Measurements from ENCODE around the gene TMEM207.

The TMEM207 gene

DNA sequence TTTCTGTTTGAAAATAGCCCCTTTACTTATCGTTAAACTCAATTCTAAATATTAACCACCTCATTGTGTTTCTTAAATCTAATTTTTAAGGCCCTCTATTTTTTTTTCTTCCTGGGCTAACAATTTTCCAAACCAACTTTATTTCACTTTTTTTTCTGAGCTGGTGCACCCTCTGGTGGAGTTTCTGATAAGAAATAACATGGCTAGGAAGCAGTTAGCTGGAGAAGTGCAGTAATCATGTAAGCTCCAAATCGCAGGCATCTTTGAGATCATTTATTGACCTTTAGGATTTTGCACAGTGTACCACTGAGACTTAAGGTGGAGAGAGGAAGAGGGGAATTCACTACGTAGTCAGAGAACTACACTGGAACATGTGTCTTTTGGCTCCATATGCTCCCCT, 6.4 kb downstream of the TMEM207 start:
- DNase-seq, result no peak

DNA sequence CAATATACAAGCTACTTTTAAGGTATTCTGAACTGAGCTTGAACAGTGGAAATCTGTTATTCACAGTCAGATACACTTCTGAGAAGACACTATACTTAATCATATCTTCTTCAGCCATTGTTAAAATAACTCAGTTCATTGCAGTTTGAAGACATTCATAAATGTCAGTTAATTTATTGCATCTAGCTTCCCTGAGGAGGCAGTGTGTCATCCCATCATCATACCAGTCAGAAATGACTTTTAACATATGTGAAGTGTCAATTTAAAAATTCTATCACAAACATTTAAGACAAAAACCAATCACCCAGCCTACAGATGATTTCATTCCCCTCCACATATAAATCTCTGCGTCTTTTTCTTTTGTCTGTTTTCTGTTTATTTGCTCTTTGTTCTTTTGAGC, 7.5 kb downstream of the TMEM207 start:
- DNase-seq, result no peak

DNA sequence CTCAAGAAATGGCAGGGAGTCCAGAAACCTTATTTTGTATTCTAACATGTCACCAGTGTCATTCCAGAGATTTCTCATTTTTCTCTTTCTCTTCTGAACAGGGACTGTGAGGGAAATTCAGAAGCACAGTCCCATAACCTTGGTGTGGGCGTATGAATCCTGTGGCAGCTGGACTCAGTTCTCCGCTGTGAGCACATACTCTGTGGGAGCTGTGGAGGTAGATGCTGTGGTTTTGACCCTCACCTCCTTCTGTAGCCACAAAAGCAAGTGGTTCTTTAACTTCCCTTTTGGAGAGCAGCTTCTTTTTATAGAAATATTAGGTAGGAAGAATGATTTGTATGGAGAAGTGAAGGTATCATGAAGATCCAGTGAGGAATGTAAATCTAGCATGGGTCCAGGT, 13.4 kb downstream of the TMEM207 start:
- no peak for DNase-seq

DNA sequence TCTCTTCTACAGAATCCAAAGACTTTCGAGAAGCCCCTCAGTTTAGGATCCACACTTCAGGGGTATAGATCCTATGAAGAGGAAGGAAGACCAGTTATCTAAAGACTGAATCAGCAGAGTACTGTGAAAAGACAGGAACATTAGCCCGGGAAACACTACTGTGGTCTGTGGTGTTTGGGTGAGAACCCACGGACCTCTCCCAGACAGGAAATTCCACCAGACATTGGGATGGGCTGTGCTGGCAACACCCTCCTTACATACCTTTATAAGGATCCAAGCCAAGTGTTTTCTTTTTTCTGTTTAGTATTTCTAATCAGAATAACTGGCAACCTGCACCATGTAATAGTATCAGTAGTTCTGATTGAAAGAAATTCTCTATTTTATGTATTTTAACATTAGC, 14.1 kb downstream of the TMEM207 start:
- no peak for DNase-seq

DNA sequence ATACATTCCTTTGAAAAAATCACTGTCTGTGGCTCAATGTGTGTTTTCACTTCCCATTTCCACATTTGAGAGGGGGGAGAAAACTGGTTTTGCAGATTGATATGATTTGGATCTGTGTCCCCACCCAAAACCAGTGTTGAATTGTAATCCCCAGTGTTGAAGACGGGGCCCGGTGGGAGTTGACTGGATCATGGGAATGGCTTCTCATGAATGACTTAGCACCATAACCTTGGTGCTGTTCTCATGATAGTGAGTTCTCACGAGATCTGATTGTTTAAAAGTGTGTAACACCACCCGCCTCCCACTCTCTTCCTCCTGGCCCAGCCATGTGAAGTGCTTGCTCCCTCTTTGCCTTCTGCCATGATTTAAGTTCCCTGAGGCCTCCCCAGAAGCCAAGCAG, 16.1 kb downstream of the TMEM207 start:
- no peak for DNase-seq

DNA sequence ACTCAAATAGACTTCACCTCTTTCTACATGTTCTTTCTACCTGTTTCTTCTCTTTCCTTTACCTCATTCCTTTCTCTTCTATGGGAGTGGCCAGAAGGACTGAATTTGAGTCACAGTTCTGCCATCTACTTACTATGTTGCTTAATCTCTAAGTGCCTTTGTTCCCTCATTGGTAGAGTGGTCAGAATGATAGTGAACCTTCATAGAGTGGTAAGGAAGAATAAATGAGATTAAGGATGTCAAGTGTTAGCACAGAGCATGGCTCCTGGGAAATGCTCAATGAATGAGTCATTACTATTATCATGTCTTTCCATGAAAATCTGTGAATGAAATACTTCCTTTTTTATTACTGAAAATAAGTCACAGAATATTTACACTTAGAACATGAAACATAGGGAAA, 17.5 kb downstream of the TMEM207 start:
- no peak for DNase-seq

DNA sequence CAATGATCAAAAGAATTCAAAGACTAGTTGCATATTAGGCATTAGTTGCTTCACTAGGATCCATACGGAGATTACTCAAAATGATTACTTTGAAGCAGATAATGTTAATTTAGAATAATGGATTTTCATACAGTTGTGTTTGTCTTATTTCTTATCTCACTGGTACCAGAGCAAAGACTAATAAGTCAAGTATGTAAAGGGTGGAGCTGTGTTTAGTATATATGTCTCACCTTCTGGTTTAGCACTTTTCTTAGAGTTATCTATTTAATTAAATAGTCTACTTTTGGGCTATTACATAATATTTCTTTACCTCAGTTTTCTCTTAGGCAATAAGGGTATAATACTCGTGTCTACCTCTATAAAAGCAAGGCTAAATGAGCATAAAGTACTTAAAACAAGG, 18.8 kb downstream of the TMEM207 start:
- DNase-seq, result no peak

DNA sequence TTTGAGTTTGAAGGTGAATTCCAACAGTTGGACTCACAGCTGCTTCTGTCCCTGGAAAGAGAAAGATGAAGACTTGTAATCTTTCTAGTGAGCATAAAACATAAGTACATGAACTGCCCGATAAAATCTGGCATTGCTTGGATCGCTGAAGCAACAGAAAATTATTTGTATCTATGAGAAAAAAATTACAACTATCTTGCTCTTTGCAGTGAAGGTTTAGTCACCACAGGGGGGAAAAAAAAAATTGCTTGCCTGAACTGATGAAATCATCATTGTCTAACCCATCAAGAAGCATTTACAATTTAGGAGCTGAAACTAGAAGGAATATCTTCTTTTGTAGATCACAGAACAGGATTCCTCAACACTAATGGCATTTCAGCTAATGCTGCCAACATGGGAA, 20.0 kb downstream of the TMEM207 start:
- DNase-seq, result no peak

DNA sequence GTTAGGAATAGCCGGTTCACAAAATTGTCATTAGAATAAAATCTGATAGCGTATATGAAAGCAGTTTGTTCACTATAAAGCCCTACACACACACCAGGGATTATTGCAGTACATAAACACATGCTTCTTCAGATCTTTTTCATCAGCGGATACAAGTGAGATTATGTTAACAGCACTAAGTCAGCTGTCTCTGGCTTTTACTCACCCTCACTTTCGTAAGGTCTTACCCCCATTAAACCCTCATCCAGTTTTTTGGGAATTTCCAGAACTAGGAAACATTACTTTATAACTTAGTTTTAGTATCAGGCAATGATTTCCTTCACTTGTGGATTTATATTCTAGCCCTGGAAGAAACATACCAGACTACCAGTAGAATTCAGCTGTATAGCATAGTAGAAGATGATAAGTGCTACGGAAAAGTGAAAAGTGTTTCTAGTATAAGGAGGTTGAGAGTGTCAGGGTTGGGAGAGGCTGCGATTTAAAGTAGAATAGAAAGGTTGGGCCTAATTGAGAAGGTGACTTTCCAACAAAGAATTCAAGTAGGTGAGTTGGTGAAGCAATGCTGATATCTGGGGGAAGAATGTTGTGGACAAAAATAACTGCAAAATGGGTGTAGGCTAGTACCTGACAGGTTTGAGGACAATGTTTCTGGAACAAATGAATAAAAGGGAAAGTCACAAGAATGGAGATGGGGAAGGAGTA, 22.7 kb downstream of the TMEM207 start:
- no peak for DNase-seq

DNA sequence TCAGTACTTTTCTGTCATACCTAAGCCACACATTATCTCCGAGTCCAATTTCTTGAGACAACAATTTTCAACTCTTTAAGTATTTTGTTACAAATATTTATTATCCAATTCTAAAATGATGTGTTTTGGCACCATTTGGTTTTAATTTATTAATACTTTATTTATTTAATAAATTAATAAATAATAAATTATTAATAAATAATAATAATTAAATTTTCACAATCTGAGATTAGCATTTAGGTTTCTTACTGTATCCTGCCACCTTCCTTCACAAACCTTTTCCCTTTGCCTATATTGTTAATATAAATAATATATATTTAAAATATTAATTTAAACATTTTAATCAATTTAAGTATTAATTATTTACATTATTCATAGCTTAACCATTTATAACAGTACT, 23.9 kb downstream of the TMEM207 start:
- DNase-seq, result no peak

DNA sequence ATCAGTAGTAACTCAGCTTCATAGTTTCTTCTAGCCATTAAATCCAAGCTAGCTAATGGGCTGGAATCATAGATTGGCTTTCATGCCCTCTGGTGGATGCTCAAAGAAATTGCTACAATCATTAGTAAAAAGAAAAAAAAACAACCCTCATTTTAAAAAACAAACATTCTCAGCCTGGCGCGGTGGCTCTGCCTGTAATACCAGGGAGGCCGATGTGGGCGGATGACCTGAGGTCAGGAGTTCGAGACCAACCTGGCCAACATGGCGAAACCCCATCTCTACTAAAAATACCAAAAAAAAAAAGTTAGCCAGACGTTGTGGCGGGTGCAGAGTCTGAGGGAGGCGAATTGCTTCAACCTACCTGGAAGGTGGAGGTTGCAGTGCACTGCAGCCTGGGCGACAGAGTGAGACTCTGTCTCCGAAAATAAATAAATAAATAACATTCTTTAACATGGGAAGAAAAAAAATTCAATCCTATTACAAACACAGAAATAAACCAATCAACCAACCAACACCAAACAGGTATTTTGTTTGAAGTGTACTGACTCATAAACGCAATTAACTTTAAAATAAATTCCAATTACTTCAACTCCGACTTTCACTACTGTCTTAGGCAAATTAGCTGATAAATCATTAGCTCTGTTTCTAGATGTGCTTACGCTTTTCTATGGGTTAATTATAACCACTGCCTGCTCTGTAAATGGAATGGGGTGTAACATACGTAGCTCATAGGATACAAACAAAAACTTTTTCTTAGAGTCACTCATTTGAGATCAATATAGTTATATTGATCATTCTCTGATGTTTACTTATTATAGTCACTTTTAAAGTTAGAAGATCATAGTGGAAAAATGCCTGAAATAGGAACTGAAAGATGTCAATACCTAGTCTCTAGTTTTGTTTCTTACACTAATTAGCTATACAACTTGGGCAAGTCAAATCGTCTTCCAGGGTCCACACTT, 24.9 kb downstream of the TMEM207 start:
- no peak for DNase-seq

DNA sequence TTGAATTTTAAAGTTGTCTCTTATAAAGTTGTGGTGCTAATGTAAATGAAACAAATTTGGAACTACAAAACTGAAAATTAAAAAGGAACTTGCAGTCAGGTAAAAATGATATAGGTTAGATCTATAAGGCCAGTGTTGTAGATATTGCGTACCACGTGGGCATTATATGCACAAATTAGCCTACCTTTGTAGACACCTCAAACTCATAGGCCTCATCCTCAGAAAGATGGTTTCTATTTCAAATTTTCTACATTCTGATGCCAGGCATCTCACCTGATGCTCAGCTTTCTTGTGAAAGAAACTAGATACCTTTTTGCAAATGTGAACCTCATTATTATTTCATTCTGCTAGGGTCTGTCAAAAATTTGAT, 25.6 kb downstream of the TMEM207 start:
- no peak for DNase-seq

DNA sequence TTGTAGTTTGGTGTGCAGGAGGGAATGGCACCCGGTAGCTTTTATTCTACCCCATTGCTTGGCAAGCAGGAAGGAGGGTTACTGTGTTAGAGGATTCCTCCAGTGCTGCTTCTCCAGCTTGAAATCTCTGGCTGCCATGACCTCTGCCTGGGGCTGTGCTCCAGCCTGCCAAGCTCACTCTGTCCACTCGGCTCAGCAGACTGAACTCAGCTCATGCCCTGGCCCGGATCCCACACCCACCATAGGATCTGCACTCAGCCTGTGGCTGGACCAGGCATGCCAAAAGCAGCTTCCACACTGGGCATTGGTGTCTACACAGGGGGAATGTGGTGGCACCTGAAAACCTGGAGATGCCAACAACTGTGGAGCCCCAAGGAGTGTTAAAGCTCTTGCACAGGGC, 35.4 kb downstream of the TMEM207 start:
- no peak for DNase-seq

DNA sequence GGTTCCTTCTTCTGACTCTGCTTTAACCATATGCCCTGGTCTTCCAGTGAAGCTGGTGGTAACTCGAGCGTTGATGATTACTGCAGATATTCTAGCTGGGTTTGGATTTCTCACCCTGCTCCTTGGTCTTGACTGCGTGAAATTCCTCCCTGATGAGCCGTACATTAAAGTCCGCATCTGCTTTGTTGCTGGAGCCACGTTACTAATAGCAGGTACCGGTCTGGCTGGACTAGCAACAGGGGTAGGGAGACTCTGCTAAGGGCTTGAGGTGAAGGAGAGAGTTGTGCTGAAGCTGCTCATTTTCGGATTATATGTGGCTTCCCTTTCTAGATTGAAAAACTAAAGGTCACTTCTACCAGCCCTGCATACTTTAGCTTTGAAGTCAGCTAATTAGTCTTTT, 45.0 kb downstream of the TMEM207 start:
- no peak for DNase-seq

DNA sequence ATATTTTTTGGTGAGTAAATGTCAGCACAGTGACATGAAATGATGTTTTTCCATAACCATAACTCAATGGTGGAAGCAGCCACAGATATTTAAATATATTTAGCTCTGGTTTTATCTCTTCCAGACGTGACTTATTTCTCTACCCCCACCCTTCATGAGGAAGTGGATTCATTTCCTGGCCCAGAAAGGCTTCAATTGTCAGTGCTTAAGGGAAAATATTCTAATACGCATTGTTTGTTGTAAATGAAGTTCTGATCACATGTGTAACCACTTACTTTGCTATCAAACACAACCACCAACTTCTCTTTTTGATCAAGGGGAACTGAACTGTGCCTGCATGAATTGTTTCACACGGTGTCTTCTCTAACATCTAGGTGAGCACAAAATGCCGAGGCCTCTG, 47.7 kb downstream of the TMEM207 start:
- no peak for DNase-seq

DNA sequence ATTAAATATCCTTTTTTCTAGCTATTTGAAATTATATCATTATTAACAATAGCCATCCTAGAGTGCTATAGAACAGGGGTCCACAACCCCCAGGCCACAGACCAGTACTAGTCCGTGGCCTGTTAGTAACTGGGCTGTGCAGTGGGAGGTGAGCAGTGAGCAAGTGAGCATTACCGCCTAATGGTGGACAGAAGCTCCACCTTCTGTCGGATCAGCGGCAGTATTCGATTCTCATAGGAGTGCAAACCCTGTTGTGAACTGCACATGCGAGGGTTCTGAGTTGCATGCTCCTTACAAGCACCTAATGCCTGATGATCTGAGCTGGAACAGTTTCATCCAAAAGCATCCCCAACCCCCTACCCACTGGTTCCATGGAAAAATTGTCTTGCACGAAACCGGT, 50.0 kb downstream of the TMEM207 start:
- DNase-seq, result no peak

DNA sequence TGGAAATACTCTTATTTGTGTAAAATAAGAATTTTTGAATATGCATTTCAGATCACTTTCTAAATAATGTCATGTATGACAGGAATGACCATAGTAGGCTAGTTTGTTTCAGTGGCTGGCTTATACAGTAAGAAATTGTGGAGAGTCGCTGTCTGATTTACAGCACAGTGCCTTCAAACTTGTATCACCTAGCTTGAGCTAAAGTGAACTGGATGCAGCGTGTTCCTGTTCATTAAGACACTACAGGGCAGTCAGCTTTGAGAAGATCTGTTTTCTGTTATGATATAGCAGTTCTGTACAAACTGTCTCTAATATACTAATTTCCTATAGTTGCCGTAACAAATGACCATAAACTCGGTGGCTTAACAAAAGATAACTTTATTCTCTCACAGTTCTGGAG, 51.8 kb downstream of the TMEM207 start:
- no peak for DNase-seq

DNA sequence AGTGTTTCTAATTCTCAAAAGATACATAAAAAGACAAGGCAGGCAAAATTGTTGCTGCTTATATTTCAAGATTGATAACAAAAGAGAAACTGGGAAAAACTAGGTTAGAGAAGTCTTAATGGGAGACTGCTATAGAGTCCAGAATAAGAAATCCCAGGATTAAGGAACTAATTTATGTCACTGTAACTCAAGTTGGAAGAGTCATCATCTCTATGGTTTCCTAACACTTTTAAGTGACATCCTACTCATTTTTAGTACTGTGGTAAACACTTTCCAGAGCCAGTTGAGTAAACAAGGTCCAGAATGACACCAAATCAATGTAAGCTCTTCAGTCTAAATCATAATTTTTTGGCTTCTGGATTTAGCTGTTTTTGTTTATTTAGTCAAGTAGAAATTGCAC, 53.7 kb downstream of the TMEM207 start:
- no peak for DNase-seq

DNA sequence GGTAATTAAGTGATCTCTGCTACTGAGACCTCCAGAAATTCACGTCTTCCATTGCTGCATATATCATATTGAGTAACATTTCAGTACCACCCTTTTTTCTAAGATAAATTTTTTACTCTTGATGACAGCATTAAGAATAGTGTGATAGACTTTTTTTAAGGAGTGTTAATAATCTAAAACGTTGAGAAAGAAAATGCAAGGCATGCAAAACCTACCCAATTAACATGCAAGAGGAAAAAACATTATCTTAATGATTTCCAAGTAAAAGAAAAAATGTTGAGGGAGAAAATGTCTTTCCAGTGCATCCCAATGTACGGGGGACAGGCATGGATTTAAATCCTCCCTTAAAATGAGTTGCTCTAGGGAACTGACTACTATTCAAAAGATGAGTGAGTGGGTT, 61.0 kb downstream of the TMEM207 start:
- no peak for DNase-seq

DNA sequence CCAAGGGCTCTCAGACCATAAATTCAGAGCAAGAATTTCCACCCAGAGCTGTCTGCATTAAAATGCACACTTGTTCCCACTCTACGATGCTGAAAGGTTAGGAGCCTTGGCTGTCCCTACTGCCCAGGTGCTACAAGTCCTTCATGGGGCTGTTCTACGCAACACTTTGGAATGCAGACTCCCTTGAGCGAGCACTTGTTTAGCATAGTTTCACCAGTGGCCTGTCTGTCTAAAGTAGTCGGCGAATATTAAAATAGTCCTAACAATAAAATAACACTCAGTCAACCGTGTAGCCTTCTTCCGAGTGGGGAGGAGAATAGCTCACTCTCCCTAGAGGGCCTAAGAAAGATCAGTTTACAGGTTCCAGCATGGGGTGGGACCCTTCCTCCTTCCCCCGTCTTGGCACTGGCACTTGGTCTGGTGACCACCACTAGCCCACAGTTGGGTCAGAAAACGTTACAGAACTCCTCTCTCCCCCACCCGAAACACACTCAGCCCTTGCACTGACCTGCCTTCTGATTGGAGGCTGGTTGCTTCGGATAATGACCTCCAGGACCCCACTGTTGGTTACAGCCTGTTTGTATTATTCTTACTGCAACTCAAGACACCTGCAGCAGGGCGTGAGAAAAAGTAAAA, 62.0 kb downstream of the TMEM207 start, which contains the start of gene CLDN16:
CLDN16 (plus strand) TSS at position 586 of the 636 bp plus-strand sequence. CDS start 167 bp downstream, outside the sequence.
- no peak for DNase-seq

DNA sequence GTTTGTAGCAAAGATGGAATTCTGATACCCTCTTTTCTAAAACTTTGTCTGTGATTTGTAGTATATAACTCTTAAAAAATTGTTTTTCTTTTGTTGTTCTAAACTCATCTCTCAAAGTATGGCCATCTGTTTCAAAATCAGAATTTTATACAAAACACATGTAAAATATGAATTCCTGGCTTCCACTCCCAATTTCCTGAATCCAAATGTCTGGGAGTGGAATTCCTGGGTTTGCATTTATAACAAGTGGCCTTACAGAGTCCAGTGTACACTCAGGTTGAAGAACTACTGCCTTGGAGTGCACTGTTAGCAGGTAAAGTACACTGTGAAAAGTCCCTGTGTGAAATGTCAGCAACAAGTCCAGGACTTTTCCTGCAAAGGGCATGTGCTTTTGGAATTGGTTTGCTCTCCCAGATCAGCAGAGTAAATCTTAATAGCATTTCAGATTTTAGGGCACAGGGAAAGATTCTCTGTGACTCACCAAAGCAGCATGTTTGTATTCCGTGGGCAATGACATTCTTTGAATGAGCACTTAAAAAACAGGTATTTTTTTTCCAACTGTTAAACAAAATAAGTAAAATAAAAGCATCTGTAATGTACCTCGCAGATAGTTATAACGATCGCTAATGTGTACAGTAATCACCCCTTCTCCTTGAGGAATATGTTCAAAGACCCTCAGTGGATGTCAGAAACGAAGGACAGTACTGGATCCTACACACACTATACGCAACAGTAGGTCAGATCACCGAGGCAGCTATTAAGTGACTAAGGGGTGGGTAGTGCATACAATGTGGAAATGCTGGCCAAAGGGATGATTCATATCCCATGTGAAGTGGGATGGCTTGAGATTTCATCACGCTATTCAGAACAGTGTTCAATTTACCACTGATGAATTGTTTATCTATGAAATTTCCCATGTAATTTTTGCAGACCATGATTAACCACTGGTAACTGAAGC, 63.7 kb downstream of the TMEM207 start:
- no peak for DNase-seq

DNA sequence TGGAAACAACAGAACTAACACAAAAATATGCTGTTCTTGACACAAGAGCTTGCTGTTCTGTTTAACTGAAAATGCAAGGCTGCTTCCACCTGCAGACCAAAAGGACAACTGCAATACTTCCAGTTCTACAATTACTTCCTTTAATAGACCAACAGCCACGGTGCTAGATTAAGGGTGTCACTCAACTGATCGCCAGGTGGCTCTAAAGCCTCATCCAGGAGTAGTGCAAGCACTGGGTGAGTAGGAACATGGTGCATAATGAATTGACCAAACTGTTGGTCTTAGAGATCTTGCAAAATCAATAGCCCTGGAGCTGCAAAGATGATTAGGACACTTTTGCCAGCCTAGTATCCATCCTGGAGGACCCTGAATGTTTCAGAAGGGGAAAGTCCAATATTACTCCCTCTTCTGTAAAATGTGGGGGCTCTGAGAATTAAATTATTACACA, 65.4 kb downstream of the TMEM207 start:
- DNase-seq, result peak in 1 of 2 experiments; percentile 2

DNA sequence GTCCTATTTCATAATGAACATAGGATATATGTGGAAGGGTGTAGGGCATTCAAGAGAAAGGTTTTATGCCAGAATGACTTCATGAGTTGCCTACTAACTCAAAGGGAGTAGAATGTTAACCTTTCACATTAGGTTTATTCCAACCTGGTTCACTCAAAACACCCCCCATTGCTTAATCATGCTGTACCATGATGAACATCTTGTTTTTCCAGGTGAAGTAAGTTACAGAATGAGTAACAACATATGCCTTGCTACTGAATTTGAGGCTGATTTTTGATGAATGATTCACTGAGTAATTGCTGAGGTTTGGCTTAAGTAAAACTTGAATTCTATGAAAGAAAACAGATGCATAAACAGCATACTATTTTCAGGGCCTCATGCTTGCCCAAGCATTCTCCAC, 67.6 kb downstream of the TMEM207 start:
- no peak for DNase-seq

Measured in NCI-H187 (cell line).